Neural crest cell (in vitro differentiated cells): ENCODE measurements around the gene PGM1. TPM values are rescaled to one million over a fixed set of nuclear protein-coding genes. Genes with fewer than 3 reads are reported as not detected.

Source experiments
- DNase-seq: peaks from one replicate; pipeline ENCODE4 v3.0.0; 2021; ENCODE audit warnings: low read depth, mixed read lengths, low spot score
- H3K27ac Mint-ChIP-seq: one replicate; pipeline ENCODE4 v1.8.0; 2021; ENCODE audit warnings: mild to moderate bottlenecking, mixed read lengths; ENCODE audit not compliant: unreplicated experiment
- H3K27me3 Mint-ChIP-seq: 2 replicates; pipeline ENCODE4 v1.8.0; 2021; ENCODE audit warnings: low read depth, mild to moderate bottlenecking, mixed read lengths
- H3K36me3 Mint-ChIP-seq: 2 replicates; pipeline ENCODE4 v1.8.0; 2021; ENCODE audit warnings: low read depth, mild to moderate bottlenecking, mixed read lengths
- H3K4me1 Mint-ChIP-seq: 2 replicates; pipeline ENCODE4 v1.8.0; 2021; ENCODE audit warnings: mixed read lengths
- H3K4me3 Mint-ChIP-seq: one replicate; pipeline ENCODE4 v1.8.0; 2021; ENCODE audit warnings: mild to moderate bottlenecking, mixed read lengths
- H3K9me3 Mint-ChIP-seq: 2 replicates; pipeline ENCODE4 v1.8.0; 2021; ENCODE audit warnings: mixed read lengths
- total RNA-seq: library from RNA; stranded (reverse); gene quantifications from 2 replicates; pipeline ENCODE4 v1.2.1, GENCODE V29; 2021
- TF ChIP-seq, protein P1 (sequence below): fragments of 200-600 bp; sonication (generic); conservative IDR thresholded peaks from 2 replicates; pipeline ENCODE4 v1.5.0; 2021; ENCODE audit warnings: antibody characterized with exemption, mild to moderate bottlenecking

Gene PGM1
- total RNA-seq, 1 donor from 2014 or later = 35.3 TPM

DNA sequence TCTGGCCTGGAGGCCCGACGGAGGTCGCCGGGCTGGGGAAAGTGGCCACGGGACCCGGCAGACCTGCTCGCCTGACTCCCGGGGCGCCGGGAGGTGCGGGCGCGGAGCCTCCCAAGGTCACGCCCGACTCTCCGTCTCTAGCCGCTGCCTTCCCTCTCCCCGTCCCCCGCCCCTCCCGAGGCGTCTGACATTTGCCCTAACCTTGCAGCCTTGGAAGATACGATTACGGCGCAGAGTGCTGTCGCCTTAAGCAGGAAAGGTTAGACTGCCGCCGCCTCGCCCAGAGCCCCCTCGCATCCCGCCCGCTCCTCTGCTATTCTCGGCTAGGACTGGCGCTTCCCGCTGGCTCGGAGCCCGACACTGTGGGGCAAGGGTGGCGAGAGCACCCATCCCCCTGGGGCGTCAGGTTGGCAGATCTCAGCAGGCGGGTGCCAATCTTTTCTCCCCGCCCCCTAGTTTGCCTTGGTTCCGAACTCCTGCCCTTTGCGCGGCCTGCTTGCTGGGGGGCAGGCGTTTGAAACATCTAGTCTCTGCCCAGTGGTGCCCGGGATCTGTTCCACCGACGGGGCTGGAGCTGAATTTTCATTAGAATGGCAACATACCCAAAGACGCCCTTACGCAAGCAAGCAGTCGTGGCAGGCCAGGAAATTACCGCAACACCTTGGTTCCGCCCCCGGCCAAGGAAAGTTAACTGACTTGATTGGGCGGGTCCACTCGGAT is 835 bp downstream of the PGM1 start:
- Mint-ChIP-seq H3K4me1 (peaks cover 4% of the 10 kb centered on the region), H3K36me3 (no peaks in the 10 kb centered on the region), H3K27ac (no peak overlapping the region), H3K27me3 (no peaks in the 10 kb centered on the region), H3K4me3 (peak overlapping the region; percentile 98), H3K9me3 (no peaks in the 10 kb centered on the region)
- TF ChIP-seq, protein P1, sequence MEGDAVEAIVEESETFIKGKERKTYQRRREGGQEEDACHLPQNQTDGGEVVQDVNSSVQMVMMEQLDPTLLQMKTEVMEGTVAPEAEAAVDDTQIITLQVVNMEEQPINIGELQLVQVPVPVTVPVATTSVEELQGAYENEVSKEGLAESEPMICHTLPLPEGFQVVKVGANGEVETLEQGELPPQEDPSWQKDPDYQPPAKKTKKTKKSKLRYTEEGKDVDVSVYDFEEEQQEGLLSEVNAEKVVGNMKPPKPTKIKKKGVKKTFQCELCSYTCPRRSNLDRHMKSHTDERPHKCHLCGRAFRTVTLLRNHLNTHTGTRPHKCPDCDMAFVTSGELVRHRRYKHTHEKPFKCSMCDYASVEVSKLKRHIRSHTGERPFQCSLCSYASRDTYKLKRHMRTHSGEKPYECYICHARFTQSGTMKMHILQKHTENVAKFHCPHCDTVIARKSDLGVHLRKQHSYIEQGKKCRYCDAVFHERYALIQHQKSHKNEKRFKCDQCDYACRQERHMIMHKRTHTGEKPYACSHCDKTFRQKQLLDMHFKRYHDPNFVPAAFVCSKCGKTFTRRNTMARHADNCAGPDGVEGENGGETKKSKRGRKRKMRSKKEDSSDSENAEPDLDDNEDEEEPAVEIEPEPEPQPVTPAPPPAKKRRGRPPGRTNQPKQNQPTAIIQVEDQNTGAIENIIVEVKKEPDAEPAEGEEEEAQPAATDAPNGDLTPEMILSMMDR = no peak
- DNase-seq = peak; percentile 53

- H3K4me1 Mint-ChIP-seq = peaks cover 4% of the 10 kb centered on the region
- no peak overlapping the region for H3K27ac Mint-ChIP-seq
- no peaks in the 10 kb centered on the region for H3K9me3 Mint-ChIP-seq
- no peak for DNase-seq
- H3K36me3 Mint-ChIP-seq = no peaks in the 10 kb centered on the region
- H3K27me3 Mint-ChIP-seq = no peaks in the 10 kb centered on the region
- peak overlapping the region; percentile 33 for H3K4me3 Mint-ChIP-seq
- TF ChIP-seq, protein P1 = no peak
These were observed 2.2 kb downstream of the PGM1 start for GRCh38 chr1:63595435-63595834.

DNA sequence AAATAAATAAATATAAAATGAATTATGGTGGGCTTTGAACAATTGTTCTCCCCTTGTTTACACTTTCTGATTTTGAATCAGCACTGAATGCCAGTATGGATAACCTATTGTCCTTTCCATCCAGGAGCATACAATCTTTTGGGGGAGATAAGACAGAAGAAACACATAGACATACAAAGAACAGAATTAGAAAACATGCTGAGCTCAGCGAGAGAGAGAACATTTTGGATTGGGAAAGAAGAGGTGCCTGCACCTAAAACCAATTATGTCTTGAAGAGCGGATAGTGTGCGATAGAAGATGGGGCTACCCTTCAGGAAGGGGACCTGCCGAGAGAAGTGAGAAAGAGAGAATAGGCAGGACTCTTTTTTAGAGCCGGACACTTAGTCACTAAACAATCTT is 6.6 kb downstream of the PGM1 start:
- Mint-ChIP-seq H3K27ac (no peak overlapping the region), H3K27me3 (no peaks in the 10 kb centered on the region), H3K36me3 (no peaks in the 10 kb centered on the region), H3K9me3 (no peaks in the 10 kb centered on the region), H3K4me1 (peaks cover 9% of the 10 kb centered on the region), H3K4me3 (no peak overlapping the region)
- TF ChIP-seq, protein P1 = no peak
- DNase-seq = no peak

DNA sequence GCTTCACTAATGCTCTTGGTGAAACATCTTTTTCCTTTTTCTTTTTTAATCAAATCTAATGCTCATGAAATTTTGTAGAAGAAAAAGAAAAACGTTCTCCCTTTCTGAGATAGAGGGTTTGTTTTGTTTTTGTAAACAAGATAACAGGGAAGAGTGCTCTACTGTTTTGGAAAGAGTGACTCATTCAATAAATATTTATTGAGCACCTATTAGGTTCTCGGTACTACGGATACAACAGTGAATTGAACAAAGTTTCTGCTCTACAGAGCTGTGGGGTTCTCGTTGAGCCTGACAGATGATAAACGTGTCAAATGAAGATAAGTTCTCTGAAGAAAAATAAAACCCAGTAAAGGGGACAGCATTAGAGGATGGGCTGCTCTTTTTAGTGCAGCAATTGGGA is 7.0 kb downstream of the PGM1 start:
- peaks cover 9% of the 10 kb centered on the region for H3K4me1 Mint-ChIP-seq
- no peak for DNase-seq
- H3K36me3 Mint-ChIP-seq = no peaks in the 10 kb centered on the region
- TF ChIP-seq, protein P1 = no peak
- H3K9me3 Mint-ChIP-seq = no peaks in the 10 kb centered on the region
- no peak overlapping the region for H3K4me3 Mint-ChIP-seq
- H3K27me3 Mint-ChIP-seq = no peaks in the 10 kb centered on the region
- H3K27ac Mint-ChIP-seq = no peak overlapping the region

- no peak overlapping the region for H3K27ac Mint-ChIP-seq
- no peaks in the 10 kb centered on the region for H3K9me3 Mint-ChIP-seq
- no peak overlapping the region for H3K4me3 Mint-ChIP-seq
- no peaks in the 10 kb centered on the region for H3K27me3 Mint-ChIP-seq
- TF ChIP-seq, protein P1 = no peak
- H3K4me1 Mint-ChIP-seq = peaks cover 5% of the 10 kb centered on the region
- no peaks in the 10 kb centered on the region for H3K36me3 Mint-ChIP-seq
- no peak for DNase-seq
These were observed 7.8 kb downstream of the PGM1 start for GRCh38 chr1:63601061-63601460.
